GM19463 (cell line): ENCODE results near the gene CD200R1L.
A peak's percentile ranks its signal among the peaks of the same experiment; 100 is the strongest.

Source experiments
- ATAC-seq: cut with Tn5 transposase; IDR thresholded peaks from one replicate; pipeline ENCODE4 v1.9.1; 2021; ENCODE audit warnings: mild to moderate bottlenecking, moderate library complexity; ENCODE audit not compliant: unreplicated experiment

The CD200R1L gene

DNA sequence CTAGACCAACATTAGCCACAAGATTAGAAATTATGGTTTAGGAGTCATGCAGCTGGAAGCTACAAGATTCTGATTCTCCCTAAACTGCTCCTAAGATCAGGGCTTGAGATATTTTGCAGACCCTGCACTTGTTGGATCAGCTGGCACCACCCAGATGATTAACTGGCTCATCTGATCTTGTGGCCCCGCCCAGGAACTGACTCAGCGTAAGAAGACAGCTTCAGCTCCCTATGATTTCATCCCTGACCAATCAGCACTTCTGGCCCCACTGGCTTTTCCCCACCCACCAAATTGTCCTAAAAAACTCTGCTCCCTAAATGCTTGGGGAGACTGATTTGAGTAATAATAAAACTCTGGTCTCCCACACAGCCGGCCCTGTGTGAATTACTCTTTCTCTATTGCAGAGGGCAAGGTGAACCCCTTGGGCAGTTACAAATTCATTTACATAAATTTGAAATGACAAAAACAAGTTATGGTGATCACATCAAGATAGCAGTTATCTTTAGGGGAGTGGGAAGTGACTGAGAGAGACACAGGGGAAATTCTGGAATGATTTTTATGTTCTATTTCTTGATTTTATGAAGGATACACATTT, 76.5 kb downstream of the CD200R1L start:
- no peak for ATAC-seq

DNA sequence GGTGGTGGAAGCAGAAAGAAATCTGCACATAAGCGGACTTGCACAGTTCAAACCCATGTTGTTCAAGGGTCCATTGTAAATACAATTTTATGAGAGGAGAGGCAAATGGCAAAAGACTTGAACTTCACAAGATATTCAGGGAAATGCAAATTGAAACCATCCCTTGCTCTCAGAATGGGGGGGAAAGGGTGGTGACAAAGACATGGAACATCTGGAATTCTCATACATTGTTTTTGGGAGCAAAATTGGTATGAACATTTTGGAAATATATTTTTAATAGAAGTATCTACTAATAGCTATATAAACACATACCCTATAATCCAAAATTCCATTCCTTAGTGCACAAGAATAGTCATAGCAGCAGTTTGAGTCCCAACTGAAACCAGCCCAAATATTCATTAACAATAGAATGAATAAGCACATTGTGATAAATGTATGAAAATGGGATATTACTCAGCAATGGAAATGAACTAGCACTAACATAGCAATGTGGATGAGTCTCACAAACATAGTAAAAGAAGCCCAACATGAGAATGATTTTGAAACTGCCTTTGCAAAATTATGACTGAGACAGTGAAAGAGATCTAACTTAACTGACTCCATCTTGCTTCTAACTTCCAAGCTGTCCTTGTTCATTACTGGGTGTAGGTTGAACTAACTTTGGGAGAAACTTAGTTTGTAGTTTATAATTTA, 77.2 kb downstream of the CD200R1L start:
- ATAC-seq: no peak

DNA sequence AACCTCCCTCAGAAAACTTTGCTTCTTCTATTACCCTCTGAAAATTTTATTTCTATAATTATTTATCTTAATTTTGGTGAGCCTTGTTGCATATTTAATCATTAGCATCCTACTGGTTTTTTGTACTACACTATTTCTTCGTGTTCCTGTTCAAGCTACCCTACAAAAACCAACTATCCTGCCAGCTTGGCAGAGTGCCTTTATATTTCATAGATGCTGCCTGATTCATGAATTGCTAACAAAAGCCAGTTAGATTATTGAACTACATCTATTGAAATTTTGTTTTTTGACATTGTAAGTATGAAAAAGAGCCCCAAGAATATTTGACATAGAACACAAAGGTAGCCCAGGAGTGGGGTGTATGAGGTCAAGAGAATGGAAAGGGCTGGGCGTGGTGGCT, 78.9 kb downstream of the CD200R1L start:
- no peak for ATAC-seq

GRCh38 chr3:112767177-112767576, 79.5 kb downstream of the CD200R1L start:
- peak; percentile 86 for ATAC-seq
